Mammary epithelial cell (primary cell): ENCODE data around the gene PCDHA1.

Source experiments
- EZH2 ChIP-seq: IDR thresholded peaks from 2 replicates; pipeline ENCODE4 v1.6.1; 2012; ENCODE audit warnings: low read length, inconsistent platforms, borderline replicate concordance
- TF ChIP-seq, protein P1 (sequence below), 2 donors: IDR thresholded peaks in 1 of 2; conservative IDR thresholded peaks in 1 of 2; 2 replicates each; pipeline ENCODE4 v1.5.1; 2011 to 2012; ENCODE audit warnings: inconsistent platforms in 2 of 2, low read length in 2 of 2, mild to moderate bottlenecking in 2 of 2, control low read depth in 1 of 2, low read depth in 1 of 2; ENCODE audit not compliant: insufficient read depth in 1 of 2; ENCODE audit errors: extremely low read depth in 1 of 2

DNA sequence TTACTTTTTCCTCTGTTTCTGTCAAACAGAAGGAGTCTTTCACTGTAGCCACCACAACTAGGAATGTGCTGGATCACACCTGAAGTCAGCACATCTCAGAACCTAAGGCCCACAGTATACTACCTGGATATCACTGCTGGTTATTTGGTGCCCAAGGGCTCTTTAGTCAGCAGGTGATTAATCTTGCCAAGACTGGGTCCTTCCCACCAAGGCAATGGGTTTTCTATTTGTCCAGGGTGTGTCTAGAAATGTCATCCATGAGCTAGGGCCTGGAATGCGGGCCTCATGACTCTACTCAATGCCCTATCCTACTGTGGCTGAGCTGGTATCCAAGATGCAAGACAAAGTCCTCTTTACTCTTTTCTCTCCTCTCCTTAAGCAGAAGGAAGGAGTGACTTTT lies 130.4 kb downstream of the PCDHA1 start:
- TF ChIP-seq, protein P1, sequence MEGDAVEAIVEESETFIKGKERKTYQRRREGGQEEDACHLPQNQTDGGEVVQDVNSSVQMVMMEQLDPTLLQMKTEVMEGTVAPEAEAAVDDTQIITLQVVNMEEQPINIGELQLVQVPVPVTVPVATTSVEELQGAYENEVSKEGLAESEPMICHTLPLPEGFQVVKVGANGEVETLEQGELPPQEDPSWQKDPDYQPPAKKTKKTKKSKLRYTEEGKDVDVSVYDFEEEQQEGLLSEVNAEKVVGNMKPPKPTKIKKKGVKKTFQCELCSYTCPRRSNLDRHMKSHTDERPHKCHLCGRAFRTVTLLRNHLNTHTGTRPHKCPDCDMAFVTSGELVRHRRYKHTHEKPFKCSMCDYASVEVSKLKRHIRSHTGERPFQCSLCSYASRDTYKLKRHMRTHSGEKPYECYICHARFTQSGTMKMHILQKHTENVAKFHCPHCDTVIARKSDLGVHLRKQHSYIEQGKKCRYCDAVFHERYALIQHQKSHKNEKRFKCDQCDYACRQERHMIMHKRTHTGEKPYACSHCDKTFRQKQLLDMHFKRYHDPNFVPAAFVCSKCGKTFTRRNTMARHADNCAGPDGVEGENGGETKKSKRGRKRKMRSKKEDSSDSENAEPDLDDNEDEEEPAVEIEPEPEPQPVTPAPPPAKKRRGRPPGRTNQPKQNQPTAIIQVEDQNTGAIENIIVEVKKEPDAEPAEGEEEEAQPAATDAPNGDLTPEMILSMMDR (conservative IDR thresholded peaks at IDR 0.05 in 1 of 2, IDR thresholded peaks at IDR 0.05 in 1 of 2; ENCODE audit: extremely low read depth in 1 of 2, insufficient read depth in 1 of 2, low read depth in 1 of 2, low read length in 2 of 2), result no peak
- TF ChIP-seq EZH2, result no peak
